AG08395 (cell line): Measurements from ENCODE around the gene HS3ST4.

ENCODE experiments used
- DNase-seq: peaks from one replicate; pipeline ENCODE4 v3.0.0; 2012; ENCODE audit warnings: mixed read lengths, low spot score

Gene HS3ST4

DNA sequence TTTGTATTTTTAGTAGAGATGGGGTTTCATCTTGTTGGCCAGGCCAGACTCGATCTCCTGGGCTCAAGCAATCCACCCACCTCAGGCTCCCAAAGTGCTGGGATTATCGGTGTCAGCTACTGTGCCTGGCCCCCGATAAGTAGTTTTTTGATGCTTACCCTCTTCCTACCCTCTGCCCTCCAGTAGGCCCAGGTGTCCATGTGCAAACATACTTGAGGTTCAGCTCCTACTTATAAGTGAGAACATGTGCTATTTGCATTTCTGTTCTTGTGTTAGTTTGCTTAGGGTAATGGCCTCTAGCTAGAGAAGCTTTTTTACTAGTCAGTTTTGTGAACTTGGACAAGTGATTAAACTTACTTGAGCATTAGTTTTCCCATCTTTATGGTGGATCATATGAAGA is 136.8 kb downstream of the HS3ST4 start:
- no peak for DNase-seq

- DNase-seq = no peak
Observed at GRCh38 chr16:25832291-25832690, 140.5 kb downstream of the HS3ST4 start.

GRCh38 chr16:25834101-25834500 is 142.3 kb downstream of the HS3ST4 start:
- no peak for DNase-seq

DNA sequence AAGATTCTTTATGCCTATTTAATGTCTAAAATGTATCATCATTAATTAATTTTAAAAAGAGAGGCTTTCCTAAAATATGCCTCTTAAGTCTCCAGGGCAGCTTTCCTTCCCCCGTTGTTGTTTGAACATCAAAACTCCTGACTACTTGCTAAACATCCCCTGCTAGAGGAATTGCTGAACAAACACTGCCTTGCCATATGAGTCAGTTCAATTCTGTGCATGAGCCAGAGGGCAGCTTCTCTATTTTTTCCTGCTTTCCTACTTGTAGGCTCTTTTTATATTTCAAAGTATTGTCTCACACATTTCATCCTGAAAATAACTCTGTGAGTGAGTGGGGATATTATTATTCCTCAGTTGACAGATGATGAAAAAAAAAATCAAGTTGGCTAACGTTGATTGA is 143.4 kb downstream of the HS3ST4 start:
- no peak for DNase-seq

- DNase-seq = peak; percentile 45
Observed at GRCh38 chr16:25838724-25839186, 147.0 kb downstream of the HS3ST4 start.

- no peak for DNase-seq
Observed at GRCh38 chr16:25841761-25842160, 150.0 kb downstream of the HS3ST4 start.

DNA sequence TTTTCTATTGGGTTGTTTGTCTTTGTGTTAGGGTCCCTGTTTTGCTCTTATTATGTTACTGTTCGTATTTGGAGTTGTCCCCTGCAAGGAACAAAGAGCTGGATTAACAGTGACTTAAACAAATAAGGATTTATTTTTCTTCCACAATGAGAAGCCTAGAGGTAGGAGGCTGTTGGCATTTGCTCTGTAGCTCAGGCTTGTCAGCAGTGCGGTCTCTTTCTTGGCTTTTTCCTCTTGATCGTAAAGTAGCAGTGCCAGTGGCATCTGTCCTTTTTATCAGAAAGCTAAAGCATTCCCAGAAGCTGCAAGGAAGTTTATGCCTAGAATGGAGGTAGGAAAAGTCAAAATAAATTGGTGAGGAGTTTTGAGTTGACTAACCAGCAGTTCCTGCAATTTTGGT is 154.1 kb downstream of the HS3ST4 start:
- no peak for DNase-seq

- DNase-seq = no peak
Observed at GRCh38 chr16:25854141-25854540, 162.4 kb downstream of the HS3ST4 start.

- no peak for DNase-seq
Observed at GRCh38 chr16:25855063-25855462, 163.3 kb downstream of the HS3ST4 start.

DNA sequence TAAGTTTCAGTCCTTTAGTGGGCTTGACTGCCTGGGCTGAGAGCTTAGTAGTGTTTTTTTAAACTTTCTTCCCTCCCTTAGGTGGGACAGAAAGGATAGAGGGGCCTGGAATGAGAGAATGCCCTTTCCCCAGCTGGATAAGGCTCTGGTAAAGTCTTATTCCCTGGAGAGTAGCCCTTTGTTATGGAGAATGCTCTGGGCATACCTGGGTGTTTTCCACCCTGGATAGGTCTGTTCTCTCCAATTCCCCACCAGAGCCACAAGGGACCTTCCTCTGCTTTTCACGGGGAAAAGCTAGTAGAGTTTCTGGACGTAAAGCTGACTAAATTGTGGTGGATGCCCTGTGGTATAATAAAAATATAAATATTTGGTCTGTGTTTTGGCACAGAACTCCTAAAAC is 164.1 kb downstream of the HS3ST4 start:
- DNase-seq = no peak

- no peak for DNase-seq
Observed at GRCh38 chr16:25859645-25860044, 167.9 kb downstream of the HS3ST4 start.

DNA sequence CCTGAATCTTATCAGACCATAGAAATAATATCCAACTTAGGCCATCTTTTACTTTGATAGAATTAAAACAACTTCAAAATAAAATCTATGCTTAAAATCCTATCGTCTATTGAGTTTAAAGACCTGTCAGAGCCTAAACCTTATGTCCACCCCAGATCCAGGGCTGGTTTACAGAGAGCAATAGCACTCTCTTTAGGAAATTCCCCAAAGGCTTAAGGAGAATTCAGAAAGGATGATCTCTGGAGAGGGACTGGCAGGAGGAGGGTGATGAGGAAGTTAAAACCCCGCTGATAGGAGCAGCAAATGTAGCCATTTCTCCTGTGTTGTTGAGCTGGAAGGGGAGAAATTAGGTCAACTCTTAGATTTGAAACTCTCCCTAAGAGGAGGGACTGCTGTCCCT is 175.3 kb downstream of the HS3ST4 start:
- no peak for DNase-seq

GRCh38 chr16:25868106-25868505 is 176.3 kb downstream of the HS3ST4 start:
- no peak for DNase-seq

GRCh38 chr16:25868706-25869370 is 177.1 kb downstream of the HS3ST4 start:
- no peak for DNase-seq

- no peak for DNase-seq
Observed at GRCh38 chr16:25872369-25873070, 180.8 kb downstream of the HS3ST4 start.

DNA sequence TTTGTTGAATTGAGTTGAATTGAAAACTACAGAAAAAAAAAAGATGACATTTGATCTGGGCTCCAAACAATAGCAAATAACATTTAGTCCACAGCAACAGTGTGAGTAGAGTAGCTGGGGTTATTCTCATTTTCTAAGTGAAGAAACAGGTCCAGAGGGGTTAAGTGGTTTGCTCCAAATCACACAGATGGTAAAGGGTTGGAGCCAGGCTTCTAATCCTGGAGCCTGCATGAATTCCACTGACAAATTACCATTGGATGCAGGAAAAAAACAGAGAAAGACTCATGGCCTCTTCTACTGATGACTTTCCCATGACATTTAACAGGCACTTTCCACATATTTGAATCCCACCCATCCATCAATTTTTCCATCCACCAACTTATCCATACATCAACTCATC is 182.4 kb downstream of the HS3ST4 start:
- DNase-seq = no peak

DNA sequence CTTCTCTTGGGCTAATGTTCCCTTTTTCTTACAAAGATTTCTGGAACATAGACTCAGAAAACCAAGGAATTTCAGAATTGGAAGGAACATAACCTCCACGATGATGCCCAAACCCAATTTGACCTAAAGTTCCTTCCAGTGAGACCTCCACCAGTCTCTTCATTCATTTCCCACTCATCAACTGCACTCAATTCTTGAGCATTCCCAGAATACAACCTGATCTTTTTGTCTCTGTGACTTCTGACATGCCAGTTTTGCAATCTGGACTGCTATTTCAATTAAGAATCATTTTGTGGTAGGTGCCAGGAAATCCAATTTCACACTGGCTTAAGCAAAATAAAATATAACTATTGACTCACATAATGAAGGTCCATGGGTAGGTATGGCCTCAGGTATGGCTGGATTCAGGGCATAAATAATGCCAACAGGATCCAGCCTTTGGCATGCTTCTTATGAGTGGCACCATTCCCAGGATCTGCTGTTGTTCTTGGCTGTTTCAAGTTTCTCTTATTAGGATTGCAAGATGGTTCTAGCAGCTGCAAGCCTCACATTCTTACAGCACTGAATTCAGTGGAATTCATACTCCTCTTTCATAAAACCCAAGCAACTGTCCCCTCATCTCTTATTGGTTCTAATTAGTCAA is 184.3 kb downstream of the HS3ST4 start:
- no peak for DNase-seq

- DNase-seq = no peak
Observed at GRCh38 chr16:25877103-25877502, 185.3 kb downstream of the HS3ST4 start.

DNA sequence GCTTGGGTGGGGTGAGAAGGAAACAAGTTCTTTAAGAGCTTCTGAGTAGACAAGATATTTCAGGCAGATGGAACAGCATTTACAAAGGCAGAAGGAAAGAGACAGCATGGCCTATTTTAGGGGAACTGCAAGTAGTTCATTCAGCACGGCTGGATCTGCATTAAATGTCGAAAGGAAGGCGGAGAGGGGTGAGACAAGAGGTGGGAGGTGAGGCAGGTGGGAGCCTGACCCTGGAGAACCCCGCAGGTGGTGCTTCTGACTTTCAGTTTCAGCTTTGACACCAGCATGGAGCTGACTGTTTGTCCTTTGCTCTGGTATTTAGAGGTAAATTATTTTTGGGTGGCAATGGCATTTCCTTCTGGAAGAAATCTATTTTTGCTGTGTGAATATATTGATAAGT is 194.8 kb downstream of the HS3ST4 start:
- DNase-seq = no peak

GRCh38 chr16:25888868-25889267 is 197.1 kb downstream of the HS3ST4 start:
- DNase-seq = no peak

- DNase-seq = no peak
Observed at GRCh38 chr16:25893332-25893731, 201.6 kb downstream of the HS3ST4 start.

- no peak for DNase-seq
Observed at GRCh38 chr16:25894093-25894492, 202.3 kb downstream of the HS3ST4 start.

GRCh38 chr16:25895380-25895779 is 203.6 kb downstream of the HS3ST4 start:
- DNase-seq = no peak
